GM19193 (cell line): ENCODE data around the gene MYO18B.

Source experiments
- POLR2A ChIP-seq: IDR thresholded peaks from 4 replicates; pipeline ENCODE4 v1.6.1; 2011; ENCODE audit not compliant: insufficient read depth, insufficient read length; ENCODE audit errors: extremely low read depth

The MYO18B gene

GRCh38 chr22:25729016-25729995 lies 12.7 kb upstream of the MYO18B start:
- TF ChIP-seq POLR2A, result no peak

GRCh38 chr22:25735650-25736049 lies 6.3 kb upstream of the MYO18B start:
- TF ChIP-seq POLR2A, result no peak

GRCh38 chr22:25736378-25737011 lies 5.5 kb upstream of the MYO18B start:
- TF ChIP-seq POLR2A, result no peak

GRCh38 chr22:25739659-25740344 lies 2.2 kb upstream of the MYO18B start:
- TF ChIP-seq POLR2A, result no peak

- TF ChIP-seq POLR2A, result no peak
Observed at GRCh38 chr22:25742918-25743708, 1.1 kb downstream of the MYO18B start.

GRCh38 chr22:25744694-25745093 lies 2.7 kb downstream of the MYO18B start:
- TF ChIP-seq POLR2A, result no peak

- TF ChIP-seq POLR2A, result no peak
Observed at GRCh38 chr22:25745341-25746011, 3.5 kb downstream of the MYO18B start.

- TF ChIP-seq POLR2A, result no peak
Observed at GRCh38 chr22:25746012-25746373, 4.0 kb downstream of the MYO18B start.

- TF ChIP-seq POLR2A, result no peak
Observed at GRCh38 chr22:25747245-25747944, 5.4 kb downstream of the MYO18B start.

- TF ChIP-seq POLR2A, result no peak
Observed at GRCh38 chr22:25748140-25748539, 6.2 kb downstream of the MYO18B start.

- no peak for TF ChIP-seq POLR2A
Observed at GRCh38 chr22:25748704-25749103, 6.7 kb downstream of the MYO18B start.

GRCh38 chr22:25749420-25750169 lies 7.6 kb downstream of the MYO18B start:
- no peak for TF ChIP-seq POLR2A

- no peak for TF ChIP-seq POLR2A
Observed at GRCh38 chr22:25750569-25751173, 8.7 kb downstream of the MYO18B start.

- no peak for TF ChIP-seq POLR2A
Observed at GRCh38 chr22:25751174-25751581, 9.2 kb downstream of the MYO18B start.
